Naive thymus-derived CD8-positive, alpha-beta T cell (primary cell): ENCODE results near the gene PRDX2. TPM values are rescaled to one million over a fixed set of nuclear protein-coding genes. Genes with fewer than 3 reads are reported as not detected.

Source experiments
- ATAC-seq, 2 donors: fragments of 150-1000 bp; cut with Tn5 transposase in 1 of 2; sonication (Bioruptor Pico), chemical (Tn5 transposase) in 1 of 2; 1 replicate in 1 of 2; 2 replicates in 1 of 2; pipeline ENCODE4 v1.10.0; 2021; ENCODE audit warnings: mild to moderate bottlenecking in 2 of 2, moderate library complexity in 2 of 2
- POLR2A ChIA-PET: fragments of 350-600 bp; sonication (Branson Sonifier 250); formaldehyde crosslinking; loops from one replicate; lab custom pipeline; 2021; ENCODE audit warnings: antibody characterized with exemption; lab: Charles Lee
- DNase-seq, 10 donors: peaks; one replicate each; pipeline versions ENCODE4 v3.0.0 to v3.0.0-alpha.2; 2020 to 2022
- H3K27ac Mint-ChIP-seq, 10 donors: one replicate each; pipeline ENCODE4 v1.8.0; 2020 to 2022; ENCODE audit warnings: mild to moderate bottlenecking in 10 of 10, mixed read lengths in 10 of 10, moderate library complexity in 4 of 10, inconsistent platforms in 1 of 10
- H3K27me3 Mint-ChIP-seq, 5 donors: one replicate each; pipeline ENCODE4 v1.8.0; 2021 to 2022; ENCODE audit warnings: mixed read lengths in 5 of 5
- H3K36me3 Mint-ChIP-seq, 3 donors: one replicate each; pipeline ENCODE4 v1.8.0; 2020 to 2022; ENCODE audit warnings: mixed read lengths in 3 of 3, mild to moderate bottlenecking in 2 of 3, inconsistent platforms in 1 of 3
- H3K4me1 Mint-ChIP-seq, 4 donors: one replicate each; pipeline ENCODE4 v1.8.0; 2021 to 2022; ENCODE audit warnings: mixed read lengths in 4 of 4
- H3K4me3 Mint-ChIP-seq, 10 donors: one replicate each; pipeline ENCODE4 v1.8.0; 2020 to 2022; ENCODE audit warnings: mild to moderate bottlenecking in 10 of 10, mixed read lengths in 10 of 10, moderate library complexity in 6 of 10, inconsistent platforms in 1 of 10
- H3K9me3 Mint-ChIP-seq, 9 donors: one replicate each; pipeline ENCODE4 v1.8.0; 2020 to 2022; ENCODE audit warnings: mixed read lengths in 9 of 9, mild to moderate bottlenecking in 3 of 9, inconsistent platforms in 1 of 9, moderate library complexity in 1 of 9
- polyA plus RNA-seq, 3 donors: library from polyadenylated mRNA; unstranded; fragments of 300-500 nt; fragmentation: Illumina TruSeq; gene quantifications; one replicate each; pipeline ENCODE4 v1.2.3, GENCODE V29; 2021
- total RNA-seq, 8 experiments: library from RNA in 2 of 8; stranded (reverse) in 2 of 8; gene quantifications; one replicate each; pipeline ENCODE4 v1.2.3 and lab custom pipeline; 2021 to 2026

Gene PRDX2
- total and polyA plus RNA-seq, 5 experiments from 2014 or later, result 108 to 362 (median 253) TPM

DNA sequence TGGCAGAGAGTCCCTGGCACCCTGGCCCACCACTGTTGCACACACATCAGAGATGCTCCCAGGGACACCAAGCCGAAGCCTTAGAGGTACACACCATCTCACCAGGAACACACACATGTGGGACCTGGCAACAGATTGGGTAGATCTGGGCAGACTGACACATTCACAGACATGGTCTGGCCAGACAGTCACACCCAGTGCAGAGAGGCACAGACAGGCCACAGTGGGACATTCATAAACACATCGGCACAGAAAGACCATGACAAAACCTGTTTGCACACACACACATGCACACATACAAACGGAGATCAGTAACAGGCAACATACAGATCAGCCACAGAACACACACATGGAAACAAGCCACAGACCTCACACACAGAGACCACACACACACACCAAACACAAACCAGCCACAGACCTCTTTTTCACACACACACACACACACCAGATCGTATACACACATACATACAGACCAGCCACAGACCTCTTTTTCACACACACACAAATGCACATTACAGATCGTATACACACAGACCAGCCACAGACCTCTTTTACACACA lies 16.6 kb downstream of the PRDX2 start:
- no peaks in the 10 kb centered on the region for H3K27me3 Mint-ChIP-seq
- ATAC-seq, result peak in 1 of 2 donors; percentile 1
- DNase-seq, result peak in 8 of 10 donors; percentile 15 to 72 (median 61)
- no peak overlapping the region for H3K27ac Mint-ChIP-seq
- POLR2A ChIA-PET, result interaction anchor here (0.7 to 1.4 kb wide), 2 partner anchors 11 to 1590 kb away, joined by 3 to 4 read pairs; no protein-coding TSS in a partner anchor
- peaks cover 17 to 48% (median 25%) of the 10 kb centered on the region in 4 donors for H3K4me1 Mint-ChIP-seq
- no peaks in the 10 kb centered on the region for H3K9me3 Mint-ChIP-seq
- no peak overlapping the region for H3K4me3 Mint-ChIP-seq
- no peaks in the 10 kb centered on the region for H3K36me3 Mint-ChIP-seq

DNA sequence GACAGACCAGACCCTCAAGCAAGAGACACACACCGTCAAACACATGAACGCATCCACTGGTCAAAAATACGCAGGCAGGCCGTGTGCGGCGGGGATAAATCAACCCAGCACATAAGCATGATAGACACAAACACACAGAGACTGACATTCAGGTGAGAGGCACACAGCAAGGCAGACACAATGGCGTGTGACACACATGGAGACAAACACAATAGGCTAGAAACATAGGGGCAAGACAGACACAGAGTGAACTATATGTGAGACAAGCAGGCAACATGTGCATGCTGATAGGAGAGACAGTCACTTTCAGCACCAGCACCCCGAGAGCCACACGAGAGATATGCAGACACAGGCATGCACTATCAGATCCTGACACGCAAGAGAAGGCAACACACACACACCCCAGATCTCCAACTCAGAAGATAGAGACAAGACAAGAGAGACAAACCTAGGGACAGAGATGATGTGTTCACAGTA lies 17.2 kb downstream of the PRDX2 start:
- Mint-ChIP-seq H3K36me3 (no peaks in the 10 kb centered on the region), H3K27me3 (no peaks in the 10 kb centered on the region), H3K4me1 (peaks cover 17 to 53% (median 28%) of the 10 kb centered on the region in 4 donors), H3K9me3 (no peaks in the 10 kb centered on the region), H3K4me3 (no peak overlapping the region), H3K27ac (no peak overlapping the region)
- POLR2A ChIA-PET, result interaction anchor here (20.9 kb wide), 1 partner anchor 13 kb away, joined by 1021 read pairs; the partner anchor contains the start of genes JUNB, PRDX2 and THSD8
- ATAC-seq (peak; percentile 2 to 13), DNase-seq (peak in 4 of 10 donors; percentile 43 to 57 (median 53))

DNA sequence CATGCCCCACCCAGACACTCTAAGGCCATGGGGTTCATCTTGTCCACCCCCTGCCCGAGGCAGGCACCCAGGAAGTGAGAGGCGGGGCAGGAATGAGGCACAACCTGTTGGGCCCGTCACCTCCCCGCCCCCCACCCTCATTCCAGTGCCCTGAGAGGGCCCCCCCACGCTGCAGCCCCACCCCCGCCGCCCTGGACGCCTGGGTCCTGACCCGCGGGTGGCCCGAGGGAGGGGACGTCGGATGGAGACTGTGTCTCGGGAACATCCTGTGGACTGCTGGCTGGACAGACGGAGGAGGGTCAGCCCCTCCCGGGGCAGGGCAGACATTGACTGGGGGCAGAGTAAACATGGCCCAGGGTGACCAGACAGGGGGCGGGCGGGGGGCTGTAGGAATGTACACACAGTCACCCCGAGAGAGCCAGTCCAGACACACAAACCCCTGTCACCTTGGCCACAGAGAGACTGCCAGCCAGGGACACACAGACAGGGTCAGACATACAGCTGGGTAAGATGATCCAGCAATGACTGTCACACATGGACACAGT lies 17.7 kb downstream of the PRDX2 start:
- ATAC-seq, result no peak
- Mint-ChIP-seq H3K27me3 (no peaks in the 10 kb centered on the region), H3K9me3 (no peaks in the 10 kb centered on the region), H3K27ac (peak overlapping the region in 2 of 10 donors; percentile 92 to 99), H3K36me3 (no peaks in the 10 kb centered on the region), H3K4me1 (peaks cover 16 to 54% (median 28%) of the 10 kb centered on the region in 4 donors), H3K4me3 (peak overlapping the region in 9 of 10 donors; percentile 52 to 79 (median 74))
- DNase-seq, result no peak
- POLR2A ChIA-PET, result interaction anchor here (0.7 to 20.9 kb wide), 4 partner anchors 13 to 154 kb away, joined by 3 to 1021 read pairs (median 6); partner anchors contain the start of genes CALR, JUNB, PRDX2 and THSD8

DNA sequence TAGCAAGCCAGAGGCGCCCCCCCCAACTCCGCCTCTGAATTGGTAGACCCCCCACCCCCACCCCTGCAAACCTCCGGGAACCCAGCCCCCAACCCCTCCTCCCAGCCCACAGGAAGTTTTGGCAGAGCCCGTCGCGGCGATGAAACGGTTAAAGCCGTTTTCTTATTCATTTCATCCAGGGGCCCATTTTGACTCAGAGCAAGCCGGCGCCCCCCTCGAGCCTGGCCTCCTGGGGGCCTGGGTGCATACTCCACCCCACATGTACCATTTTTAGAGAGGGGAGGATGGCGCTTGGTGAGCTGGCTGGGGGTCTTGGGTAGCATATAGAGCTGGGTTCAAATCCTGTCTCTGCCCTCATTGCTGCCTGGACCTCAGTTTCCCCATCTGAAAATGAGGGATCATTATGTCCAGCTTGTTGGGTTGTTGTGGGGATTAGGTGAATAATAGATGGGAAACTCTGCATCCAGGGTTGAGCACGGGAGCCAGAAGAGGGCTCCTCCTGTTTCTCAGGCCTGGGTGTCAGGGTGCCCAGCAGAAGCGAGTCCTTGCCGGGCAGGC lies 18.2 kb downstream of the PRDX2 start:
- Mint-ChIP-seq H3K4me3 (peak overlapping the region; percentile 52 to 79 (median 74)), H3K27ac (peak overlapping the region in 2 of 10 donors; percentile 92 to 99), H3K4me1 (peaks cover 17 to 54% (median 30%) of the 10 kb centered on the region in 4 donors), H3K36me3 (no peaks in the 10 kb centered on the region), H3K27me3 (no peaks in the 10 kb centered on the region), H3K9me3 (no peaks in the 10 kb centered on the region)
- POLR2A ChIA-PET, result interaction anchor here (0.7 to 20.9 kb wide), 11 partner anchors 14 to 173 kb away, joined by 3 to 1021 read pairs (median 4); partner anchors contain the start of genes CALR, GET3, JUNB and PRDX2
- no peak for ATAC-seq
- peak in 4 of 10 donors; percentile 36 to 74 (median 38) for DNase-seq

DNA sequence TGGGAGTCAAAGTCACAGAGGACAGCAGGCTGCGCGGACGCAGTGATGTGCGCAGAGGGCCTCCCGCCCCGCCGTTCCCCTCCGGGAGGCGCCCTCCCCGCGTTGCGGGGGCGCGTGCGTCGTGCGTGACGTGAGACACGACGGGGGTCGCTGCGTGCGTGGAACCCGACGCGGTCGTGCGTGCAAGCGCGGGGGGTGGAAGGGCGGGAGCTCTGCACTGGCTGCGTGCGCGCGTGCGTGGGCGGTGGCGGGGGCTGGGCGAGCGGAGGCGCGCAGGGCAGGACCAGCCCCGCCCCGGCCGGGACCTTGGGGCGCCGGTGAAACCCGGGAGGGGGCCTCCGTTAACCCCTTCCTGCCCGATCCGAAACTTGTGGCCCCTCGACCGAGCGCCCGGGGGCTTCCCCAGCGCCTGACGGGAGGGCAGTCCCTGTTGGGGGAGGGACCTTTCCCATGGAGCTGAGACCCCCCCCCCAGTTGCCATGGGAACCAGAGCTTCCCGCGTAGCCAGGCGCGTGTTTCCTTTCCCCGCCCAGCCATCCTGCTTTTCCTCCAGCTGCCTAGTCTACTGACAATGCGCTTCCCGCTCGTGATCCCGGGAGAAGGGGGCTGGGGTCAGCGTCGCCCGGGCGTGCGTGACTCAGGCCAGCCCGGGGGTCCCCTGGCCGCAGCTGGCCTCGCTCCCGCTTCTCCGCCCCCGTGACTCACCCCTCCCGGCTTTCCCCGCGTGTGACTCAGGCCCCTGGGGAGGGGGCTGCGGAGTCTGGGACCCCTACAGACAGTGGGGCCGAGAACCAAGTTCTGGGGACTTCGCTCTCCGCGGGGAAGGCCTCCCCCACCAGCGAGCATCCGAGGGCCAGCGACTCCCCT lies 18.9 kb downstream of the PRDX2 start:
- DNase-seq, result peak in 8 of 10 donors; percentile 92 to 99 (median 98)
- Mint-ChIP-seq H3K4me1 (peaks cover 18 to 51% (median 36%) of the 10 kb centered on the region in 4 donors), H3K36me3 (no peaks in the 10 kb centered on the region), H3K27me3 (no peaks in the 10 kb centered on the region), H3K27ac (peak overlapping the region in 6 of 10 donors; percentile 89 to 100 (median 98)), H3K4me3 (peak overlapping the region; percentile 75 to 98 (median 87)), H3K9me3 (no peaks in the 10 kb centered on the region)
- ATAC-seq, result peak; percentile 62 to 70
- POLR2A ChIA-PET, result interaction anchor here (0.6 to 20.9 kb wide), 16 partner anchors 10 to 718 kb away, joined by 3 to 1021 read pairs (median 4); partner anchors contain the start of genes CALR, FBXW9, GET3 and JUNB

DNA sequence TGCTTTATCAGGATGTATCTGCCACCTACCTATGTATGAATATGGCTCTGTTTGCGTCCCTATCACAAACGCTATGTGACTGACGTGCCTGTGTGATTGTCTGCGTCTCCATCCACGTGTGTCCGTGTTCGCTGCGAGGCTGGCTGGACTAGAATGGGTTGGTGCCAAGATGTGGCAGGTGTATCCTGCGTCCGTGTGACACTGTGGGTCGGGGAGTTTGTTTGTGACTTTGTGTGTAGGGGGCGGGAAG lies 19.5 kb downstream of the PRDX2 start:
- Mint-ChIP-seq H3K9me3 (no peaks in the 10 kb centered on the region), H3K27me3 (no peaks in the 10 kb centered on the region), H3K36me3 (no peaks in the 10 kb centered on the region), H3K27ac (peak overlapping the region in 6 of 10 donors; percentile 89 to 100 (median 98)), H3K4me3 (peak overlapping the region; percentile 75 to 98 (median 87)), H3K4me1 (peaks cover 20 to 52% (median 38%) of the 10 kb centered on the region in 4 donors)
- peak in 2 of 10 donors; percentile 93 to 99 for DNase-seq
- POLR2A ChIA-PET, result interaction anchor here (1.0 to 20.9 kb wide), 11 partner anchors 9 to 171 kb away, joined by 3 to 1021 read pairs (median 5); partner anchors contain the start of genes CALR, FBXW9, JUNB and PRDX2
- peak in 1 of 2 donors; percentile 81 for ATAC-seq

DNA sequence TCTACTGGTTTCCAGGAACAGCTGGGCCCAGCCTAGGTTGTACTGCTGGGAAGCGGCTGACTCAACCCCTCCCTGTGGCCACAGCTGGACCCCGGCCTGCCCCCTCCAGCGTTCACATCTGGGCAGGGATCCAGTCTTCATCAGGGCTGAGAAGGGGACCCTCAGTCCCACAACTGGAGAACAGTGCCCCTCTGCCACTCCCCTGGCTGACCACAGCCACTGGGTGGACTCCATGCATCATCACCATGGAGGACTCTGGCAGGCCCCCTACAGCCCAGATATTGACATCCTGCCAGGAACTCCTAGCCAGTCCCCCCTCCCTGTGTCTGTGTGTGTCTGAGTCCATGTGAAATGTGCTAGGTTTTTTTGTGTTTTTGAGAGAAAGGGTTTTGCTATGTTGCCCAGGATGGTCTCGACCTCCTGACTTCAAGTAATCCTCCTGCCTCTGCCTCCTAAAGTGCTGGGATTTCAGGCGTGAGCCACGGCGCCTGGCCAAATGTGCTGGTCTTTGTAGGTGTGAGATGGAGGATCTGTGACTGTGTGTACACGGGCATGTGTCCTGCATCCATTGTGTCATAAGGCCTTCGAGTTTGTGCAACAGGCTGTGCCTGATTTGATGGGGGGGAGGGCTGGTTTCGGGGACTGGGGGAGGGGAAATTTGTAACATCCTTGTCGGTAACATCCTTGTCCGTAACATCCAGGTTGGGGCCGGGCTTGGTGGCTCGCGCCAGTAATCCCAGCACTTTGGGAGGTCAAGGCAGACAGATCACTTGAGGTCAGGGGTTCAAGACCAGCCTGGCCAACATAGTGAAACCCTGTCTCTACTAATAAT lies 22.2 kb downstream of the PRDX2 start:
- Mint-ChIP-seq H3K36me3 (no peaks in the 10 kb centered on the region), H3K4me1 (peaks cover 20 to 51% (median 38%) of the 10 kb centered on the region in 4 donors), H3K9me3 (no peaks in the 10 kb centered on the region), H3K27ac (peak overlapping the region in 9 of 10 donors; percentile 57 to 97 (median 92)), H3K4me3 (peak overlapping the region; percentile 33 to 86 (median 80)), H3K27me3 (no peaks in the 10 kb centered on the region)
- DNase-seq (no peak), ATAC-seq (no peak)
- POLR2A ChIA-PET, result interaction anchor here (1.2 to 20.9 kb wide), 3 partner anchors 9 to 82 kb away, joined by 3 to 1021 read pairs (median 34); partner anchors contain the start of genes JUNB, PRDX2 and THSD8

DNA sequence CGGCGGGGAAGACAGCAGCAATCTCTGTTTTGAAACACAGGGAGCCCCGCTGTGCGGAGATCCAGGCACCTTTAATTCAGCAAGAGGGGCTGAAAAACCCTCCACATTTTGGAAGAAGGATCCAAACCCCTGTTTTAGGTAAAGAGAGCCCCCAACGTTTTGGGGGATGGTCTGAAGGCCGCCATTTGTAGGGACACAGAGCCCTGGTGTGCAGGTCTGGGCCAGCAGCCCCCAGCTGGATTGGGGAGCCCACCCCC lies 22.8 kb downstream of the PRDX2 start:
- peaks cover 20 to 51% (median 39%) of the 10 kb centered on the region in 4 donors for H3K4me1 Mint-ChIP-seq
- peak overlapping the region; percentile 79 to 88 (median 84) for H3K4me3 Mint-ChIP-seq
- H3K9me3 Mint-ChIP-seq, result no peaks in the 10 kb centered on the region
- POLR2A ChIA-PET, result interaction anchor here (1.2 to 20.9 kb wide), 4 partner anchors 10 to 82 kb away, joined by 3 to 1021 read pairs (median 20); partner anchors contain the start of genes JUNB, PRDX2, RNASEH2A and THSD8
- no peaks in the 10 kb centered on the region for H3K36me3 Mint-ChIP-seq
- ATAC-seq (no peak), DNase-seq (no peak)
- H3K27ac Mint-ChIP-seq, result peak overlapping the region in 9 of 10 donors; percentile 84 to 97 (median 94)
- no peaks in the 10 kb centered on the region for H3K27me3 Mint-ChIP-seq

DNA sequence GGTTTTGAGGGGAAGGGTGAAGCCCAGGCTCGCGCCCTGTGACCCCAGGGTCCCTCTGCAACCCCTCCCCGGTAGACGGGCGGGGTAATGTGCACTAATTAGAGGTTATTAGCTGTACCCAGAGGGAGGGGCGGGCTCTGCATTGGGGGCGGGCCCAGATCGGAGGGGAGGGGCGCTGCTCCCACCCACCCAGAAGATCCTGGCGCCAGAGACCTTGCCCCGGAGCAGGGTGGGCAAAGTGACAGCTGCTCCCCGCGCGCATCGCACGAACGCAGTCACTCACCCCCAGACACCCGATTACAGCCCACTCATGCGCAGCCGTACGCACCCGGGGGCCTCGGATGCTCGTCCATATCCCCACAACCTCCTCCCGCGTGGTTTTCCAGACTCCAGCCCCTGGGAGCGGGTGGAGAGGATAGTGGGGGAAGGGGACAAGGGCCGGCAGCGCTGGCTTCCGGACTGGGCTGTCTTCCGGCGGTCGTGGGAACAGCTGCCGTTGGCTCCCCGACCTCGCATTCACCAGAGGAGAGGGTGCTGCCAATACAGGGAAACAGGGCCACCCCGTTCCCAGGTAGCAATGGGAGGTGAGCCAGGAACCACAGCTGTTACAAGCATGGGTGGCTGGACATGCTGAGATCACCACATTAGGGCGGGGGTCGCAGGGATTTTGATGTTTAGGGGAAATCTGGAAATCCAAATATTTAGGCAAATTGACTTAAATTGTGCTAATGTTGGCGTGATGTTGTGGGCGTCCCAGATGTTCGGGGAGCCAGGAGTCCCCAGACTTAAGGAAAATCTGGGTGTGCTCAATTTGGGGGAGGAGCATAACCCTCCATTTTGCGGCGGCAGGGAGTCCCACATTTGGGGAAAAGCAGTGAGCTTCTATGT lies 23.3 kb downstream of the PRDX2 start:
- peaks cover 0 to 2% (median 0%) of the 10 kb centered on the region in 3 donors for H3K36me3 Mint-ChIP-seq
- DNase-seq (peak in 8 of 10 donors; percentile 24 to 55 (median 40)), ATAC-seq (no peak)
- peak overlapping the region; percentile 72 to 97 (median 93) for H3K27ac Mint-ChIP-seq
- H3K27me3 Mint-ChIP-seq, result no peaks in the 10 kb centered on the region
- POLR2A ChIA-PET, result interaction anchor here (0.8 to 20.9 kb wide), 8 partner anchors 10 to 112 kb away, joined by 3 to 1021 read pairs (median 4); partner anchors contain the start of genes GCDH, GET3, JUNB and PRDX2
- no peaks in the 10 kb centered on the region for H3K9me3 Mint-ChIP-seq
- peak overlapping the region; percentile 79 to 88 (median 84) for H3K4me3 Mint-ChIP-seq
- peaks cover 21 to 51% (median 37%) of the 10 kb centered on the region in 4 donors for H3K4me1 Mint-ChIP-seq
